ENCODE measurements around the gene TOP2B.

DNA sequence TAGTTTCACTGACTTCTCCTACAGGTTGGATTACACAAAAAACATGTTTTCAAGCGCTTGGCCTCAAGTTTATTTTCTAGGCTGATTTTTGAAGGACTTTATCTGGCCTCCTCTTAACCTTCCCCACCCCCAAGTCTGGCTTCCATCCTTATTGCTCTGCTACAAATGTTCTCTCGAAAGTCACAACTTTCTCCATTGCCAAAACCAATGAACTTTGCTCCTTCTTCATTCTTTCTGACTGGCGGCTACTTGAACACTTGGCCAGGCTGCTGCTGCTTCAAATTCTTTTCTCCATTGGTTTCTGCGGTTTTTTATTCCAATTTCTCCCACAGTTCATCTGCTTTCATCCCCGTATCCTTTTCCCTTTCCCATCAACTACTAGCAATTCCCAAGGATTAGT lies 106.6 kb downstream of the TOP2B start:
- TF ChIP-seq, protein P1, sequence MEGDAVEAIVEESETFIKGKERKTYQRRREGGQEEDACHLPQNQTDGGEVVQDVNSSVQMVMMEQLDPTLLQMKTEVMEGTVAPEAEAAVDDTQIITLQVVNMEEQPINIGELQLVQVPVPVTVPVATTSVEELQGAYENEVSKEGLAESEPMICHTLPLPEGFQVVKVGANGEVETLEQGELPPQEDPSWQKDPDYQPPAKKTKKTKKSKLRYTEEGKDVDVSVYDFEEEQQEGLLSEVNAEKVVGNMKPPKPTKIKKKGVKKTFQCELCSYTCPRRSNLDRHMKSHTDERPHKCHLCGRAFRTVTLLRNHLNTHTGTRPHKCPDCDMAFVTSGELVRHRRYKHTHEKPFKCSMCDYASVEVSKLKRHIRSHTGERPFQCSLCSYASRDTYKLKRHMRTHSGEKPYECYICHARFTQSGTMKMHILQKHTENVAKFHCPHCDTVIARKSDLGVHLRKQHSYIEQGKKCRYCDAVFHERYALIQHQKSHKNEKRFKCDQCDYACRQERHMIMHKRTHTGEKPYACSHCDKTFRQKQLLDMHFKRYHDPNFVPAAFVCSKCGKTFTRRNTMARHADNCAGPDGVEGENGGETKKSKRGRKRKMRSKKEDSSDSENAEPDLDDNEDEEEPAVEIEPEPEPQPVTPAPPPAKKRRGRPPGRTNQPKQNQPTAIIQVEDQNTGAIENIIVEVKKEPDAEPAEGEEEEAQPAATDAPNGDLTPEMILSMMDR (conservative IDR thresholded peaks at IDR 0.05): no peak
- TF ChIP-seq EZH2 (IDR thresholded peaks at IDR 0.05; ENCODE audit: low read depth): no peak
